K562 (cell line): ENCODE data around the gene ZFP69B. TPM values are rescaled to one million over a fixed set of nuclear protein-coding genes. Genes with fewer than 3 reads are reported as not detected.

Experiments
- ATAC-seq: fragments of 200-7000 bp; cut with Tn5 transposase; 3 replicates; pipeline ENCODE4 v1.9.1; 2020; ENCODE audit warnings: moderate library complexity
- BruUV-seq: library from RNA; stranded (reverse); fragments of 400-500 nt; replicated peaks from 2 replicates; lab custom pipeline; 2021; lab: Mats Ljungman, UMichigan
- CTCF ChIA-PET: fragments of 300-600 bp; formaldehyde crosslinking; extraction: SDS; loops from one replicate; lab custom pipeline; 2021; ENCODE audit warnings: low intra/inter-chr PET ratio; lab: Yijun Ruan, JAX
- POLR2A ChIA-PET: fragments of 300-600, 350-650 bp; sonication (Branson Sonifier 250); formaldehyde crosslinking; extraction: SDS; loops from one replicate; lab custom pipeline; 2021; ENCODE audit warnings: antibody characterized with exemption, inconsistent platforms; lab: Yijun Ruan, JAX
- DNase-seq, 4 experiments: peaks; one replicate each; pipeline versions ENCODE4 v3.0.0 to v3.0.0-alpha.2; 2011 to 2018; ENCODE audit warnings: low spot score in 3 of 4, mixed read lengths in 3 of 4; ENCODE audit errors: extremely low read depth in 1 of 4
- FAIRE-seq: peaks from 2 replicates; lab custom pipeline; 2011; peaks lifted over from hg19 to GRCh38; lab: Jason Lieb, UNC
- H2AFZ ChIP-seq: 2 replicates; pipeline ENCODE4 v1.6.0; 2011; ENCODE audit warnings: low read depth, low read length, control low read depth, inconsistent platforms
- H3K27ac ChIP-seq: fragments of 200-600 bp; 3 replicates; pipeline ENCODE4 v1.8.0; 2011; ENCODE audit warnings: low read depth, mild to moderate bottlenecking, control low read depth, inconsistent platforms, low read length, moderate library complexity, mixed read lengths; ENCODE audit errors: extremely low read depth
- H3K27me3 ChIP-seq, 2 experiments: fragments of 300-600 bp in 1 of 2; 2 replicates in 1 of 2; 3 replicates in 1 of 2; pipeline versions ENCODE4 v1.6.0 to v1.8.0; 2011; ENCODE audit warnings: inconsistent platforms in 2 of 2, low read length in 2 of 2, mild to moderate bottlenecking in 1 of 2, mixed read lengths in 1 of 2, moderate library complexity in 1 of 2; ENCODE audit not compliant: control insufficient read depth in 2 of 2, insufficient read depth in 2 of 2
- H3K36me3 ChIP-seq: fragments of 300-600 bp; 3 replicates; pipeline ENCODE4 v1.8.0; 2011; ENCODE audit warnings: mild to moderate bottlenecking, low read length, inconsistent platforms; ENCODE audit not compliant: control insufficient read depth, insufficient read depth
- H3K4me1 ChIP-seq, 2 experiments: fragments of 200-600 bp in 1 of 2; replicated peaks in 1 of 2; 2 replicates in 1 of 2; 3 replicates in 1 of 2; pipeline versions ENCODE4 v1.5.1 to v1.8.0; 2011; ENCODE audit warnings: inconsistent platforms in 2 of 2, low read length in 2 of 2, mild to moderate bottlenecking in 1 of 2, mixed read lengths in 1 of 2, moderate library complexity in 1 of 2; ENCODE audit not compliant: control insufficient read depth in 2 of 2, insufficient read depth in 2 of 2
- H3K4me2 ChIP-seq: 2 replicates; pipeline ENCODE4 v1.6.1; 2011; ENCODE audit warnings: low read length, control low read depth, inconsistent platforms, mixed read lengths; ENCODE audit not compliant: insufficient read depth
- H3K4me3 ChIP-seq: fragments of 200-600 bp; sonication (generic), shearing (Covaris generic); 2 replicates; pipeline ENCODE4 v1.5.1; 2016; ENCODE audit warnings: control low read depth, inconsistent platforms
- H3K79me2 ChIP-seq: fragments of 200-600 bp; 3 replicates; pipeline ENCODE4 v1.8.0; 2011; ENCODE audit warnings: low read length, inconsistent platforms; ENCODE audit not compliant: control insufficient read depth, insufficient read depth
- H3K9ac ChIP-seq, 2 experiments: 2 replicates each; pipeline versions ENCODE4 v1.6.0 to v1.6.1; 2011; ENCODE audit warnings: low read depth in 2 of 2, low read length in 2 of 2, control low read depth in 1 of 2, inconsistent platforms in 1 of 2, mild to moderate bottlenecking in 1 of 2, mixed read lengths in 1 of 2; ENCODE audit not compliant: insufficient read depth in 1 of 2
- H3K9me1 ChIP-seq: one replicate; pipeline ENCODE4 v1.6.0; 2011; ENCODE audit warnings: inconsistent platforms, mild to moderate bottlenecking, low read length, moderate library complexity; ENCODE audit not compliant: control insufficient read depth, insufficient read depth
- H3K9me3 ChIP-seq: replicated peaks from 2 replicates; pipeline ENCODE4 v1.5.1; 2011; ENCODE audit warnings: low read depth, low read length, inconsistent platforms; ENCODE audit not compliant: control insufficient read depth, insufficient read depth
- H4K20me1 ChIP-seq: replicated peaks from 2 replicates; pipeline ENCODE4 v1.6.1; 2011; ENCODE audit warnings: low read length, inconsistent platforms, mixed read lengths; ENCODE audit not compliant: control insufficient read depth, insufficient read depth
- ELF1 ChIP-seq: fragments of 200-800 bp; sonication (Bioruptor generic); IDR thresholded peaks from 2 replicates; pipeline ENCODE4 v1.6.1; 2016; ENCODE audit warnings: missing genetic modification characterization, missing compliant biosample characterization
- HIVEP1 ChIP-seq: fragments of 250-450 bp; sonication (Bioruptor Pico); IDR thresholded peaks from 2 replicates; pipeline ENCODE4 v1.4.0; 2020; ENCODE audit warnings: mild to moderate bottlenecking
- KLF10 ChIP-seq: fragments of 250-450 bp; sonication (Bioruptor Pico); IDR thresholded peaks from 2 replicates; pipeline ENCODE4 v1.6.1; 2021; ENCODE audit warnings: matching md5 sums
- L3MBTL2 ChIP-seq: fragments of 450-650 bp; IDR thresholded peaks from 2 replicates; pipeline ENCODE4 v1.6.1; 2016; ENCODE audit warnings: mild to moderate bottlenecking, moderate library complexity
- LCOR ChIP-seq: sonication (generic); formaldehyde crosslinking; IDR thresholded peaks from 2 replicates; pipeline ENCODE4 v1.8.0; 2022; ENCODE audit warnings: mild to moderate bottlenecking, missing genetic modification reagents
- MCM3 ChIP-seq: fragments of 450-650 bp; IDR thresholded peaks from 2 replicates; pipeline ENCODE4 v1.6.1; 2016
- MGA ChIP-seq: fragments of 450-650 bp; IDR thresholded peaks from 2 replicates; pipeline ENCODE4 v1.6.1; 2016; ENCODE audit warnings: mild to moderate bottlenecking, moderate library complexity
- NCOR1 ChIP-seq: fragments of 450-650 bp; IDR thresholded peaks from 2 replicates; pipeline ENCODE4 v1.6.1; 2016; ENCODE audit warnings: mild to moderate bottlenecking, moderate library complexity
- PHF21A ChIP-seq: fragments of 450-650 bp; IDR thresholded peaks from 2 replicates; pipeline ENCODE4 v1.6.1; 2017; ENCODE audit warnings: low read depth, borderline replicate concordance
- TAF9B ChIP-seq: fragments of 450-650 bp; IDR thresholded peaks from 2 replicates; pipeline ENCODE4 v1.6.1; 2018; ENCODE audit warnings: mild to moderate bottlenecking; ENCODE audit not compliant: partially characterized antibody
- ZC3H11A ChIP-seq: IDR thresholded peaks from 2 replicates; pipeline ENCODE4 v1.6.1; 2012; ENCODE audit warnings: low read depth, low read length, improper control_type of control experiment
- ZNF165 ChIP-seq: fragments of 250-450 bp; sonication (Bioruptor Pico); IDR thresholded peaks from 2 replicates; pipeline ENCODE4 v1.4.0; 2020; ENCODE audit warnings: borderline replicate concordance
- ZNF511 ChIP-seq: sonication (generic); formaldehyde crosslinking; IDR thresholded peaks from 2 replicates; pipeline ENCODE4 v1.8.0; 2022; ENCODE audit warnings: mild to moderate bottlenecking, missing genetic modification reagents
- ZNF57 ChIP-seq: fragments of 450-650 bp; formaldehyde crosslinking; IDR thresholded peaks from 2 replicates; pipeline ENCODE4 v1.4.0; 2020; ENCODE audit warnings: mild to moderate bottlenecking, moderate library complexity
- WGBS: fragments of 100-300 bp; shearing (Covaris generic); methylation state at CpG from one replicate; pipeline ENCODE4 v1.1.6; 2016; ENCODE audit warnings: low coverage, mixed read lengths; ENCODE audit not compliant: insufficient coverage; ENCODE audit errors: missing lambda C conversion rate; 5-methylcytosine and 5-hydroxymethylcytosine counted together
- in situ Hi-C: fragments of 300-500 bp; cut with MboI; formaldehyde crosslinking; loops from 4 replicates; pipeline ENCODE4 v1.15.0; 2018; ENCODE audit warnings: inconsistent platforms, mixed read lengths
- intact Hi-C: fragments of 100-400 bp; cut with micrococcal nuclease; formaldehyde crosslinking; loops from 2 replicates; pipeline ENCODE4 v1.14.2; 2022
- polyA plus RNA-seq, 8 experiments: library from polyadenylated mRNA; depleted of rRNA in 4 of 8; stranded (reverse) in 5 of 8; unstranded in 3 of 8; fragments of >200 nt; fragmentation: Nextera tagmentation in 2 of 8; fragmentation: Illumina TruSeq in 1 of 8; extraction: Ambion mirVana in 2 of 8; extraction: Trizol in 1 of 8; gene quantifications; 2 replicates each; pipeline versions ENCODE4 v1.2.1 to v1.2.3, GENCODE V29; 2011 to 2014; ENCODE audit warnings: inconsistent platforms in 1 of 8, missing spikeins in 1 of 8
- total RNA-seq, 7 experiments: library from RNA; depleted of rRNA in 6 of 7; stranded (reverse); fragments of >200 nt in 6 of 7; fragmentation: Illumina TruSeq in 2 of 7; extraction: Trizol in 2 of 7; gene quantifications; 2 replicates each; pipeline versions ENCODE4 v1.2.1 to v1.2.3, GENCODE V29; 2011 to 2021; ENCODE audit warnings: low replicate concordance in 1 of 7

The ZFP69B gene
- total and polyA plus RNA-seq, 9 of the 15 experiments (the other 6 are each of a cell fraction or from before 2014, with no cell fraction given): 1.6 to 10.3 (median 8.4) TPM

- Histone ChIP-seq H3K79me2 (no peaks in the 10 kb centered on the region), H3K9ac (no peak overlapping the region), H3K27ac (no peak overlapping the region), H3K4me2 (no peak overlapping the region), H4K20me1 (no peaks in the 10 kb centered on the region), H3K4me1 (no peaks in the 10 kb centered on the region), H2AFZ (no peak overlapping the region), H3K27me3 (no peaks in the 10 kb centered on the region), H3K9me1 (no peaks in the 10 kb centered on the region), H3K4me3 (no peak overlapping the region), H3K9me3 (peaks cover 19% of the 10 kb centered on the region), H3K36me3 (no peaks in the 10 kb centered on the region)
- ATAC-seq (no peak), FAIRE-seq (no peak), DNase-seq (no peak)
- ChIA-PET CTCF (interaction anchor here (0.6 kb wide), 1 partner anchor 892 kb away, joined by 5 read pairs; no protein-coding TSS in a partner anchor), POLR2A (interaction anchor here (0.5 to 1.1 kb wide), 3 partner anchors 42 to 187 kb away, joined by 3 read pairs; no protein-coding TSS in a partner anchor)
- intact Hi-C loops (no loop called here), in situ Hi-C loops (no loop called here)
- no TSS peak for BruUV-seq
- 74% methylated on average over 2 of the region's 2 CpGs for WGBS
- TF ChIP-seq HIVEP1 (CRISPR knock-in tag) (no peak), MGA (peak; percentile 73), L3MBTL2 (peak; percentile 53; the same call in 1 of the 2 replicates), KLF10 (no peak), ZC3H11A (no peak), TAF9B (no peak), NCOR1 (no peak), ZNF511 (CRISPR knock-in tag) (no peak), MCM3 (no peak), LCOR (no peak), ZNF57 (no peak), ZNF165 (CRISPR knock-in tag) (no peak), PHF21A (no peak), ELF1 (tag) (no peak)
Measured at GRCh38 chr1:40469327-40469726, 19.1 kb downstream of the ZFP69B start.
